Fibroblast of villous mesenchyme (primary cell): ENCODE results near the gene VWCE. TPM values are rescaled to one million over a fixed set of nuclear protein-coding genes. Genes with fewer than 3 reads are reported as not detected.

Experiments
- DNase-seq: peaks from one replicate; pipeline ENCODE4 v3.0.0-alpha.2; 2010; ENCODE audit warnings: low read depth
- H3K4me3 ChIP-seq: 2 replicates; pipeline ENCODE4 v1.5.1; 2011; ENCODE audit warnings: low read depth, mild to moderate bottlenecking, low read length
- total RNA-seq: library from RNA; depleted of rRNA; stranded (reverse); fragments of >200 nt; gene quantifications from 2 replicates; pipeline ENCODE4 v1.2.3, GENCODE V29; 2012
- TF ChIP-seq, protein P1 (sequence below): IDR thresholded peaks from 2 replicates; pipeline ENCODE4 v1.5.1; 2012; ENCODE audit warnings: low read depth, mild to moderate bottlenecking, low read length; ENCODE audit not compliant: insufficient read depth

Gene VWCE
- total RNA-seq, 1 donor = 2.2 TPM

DNA sequence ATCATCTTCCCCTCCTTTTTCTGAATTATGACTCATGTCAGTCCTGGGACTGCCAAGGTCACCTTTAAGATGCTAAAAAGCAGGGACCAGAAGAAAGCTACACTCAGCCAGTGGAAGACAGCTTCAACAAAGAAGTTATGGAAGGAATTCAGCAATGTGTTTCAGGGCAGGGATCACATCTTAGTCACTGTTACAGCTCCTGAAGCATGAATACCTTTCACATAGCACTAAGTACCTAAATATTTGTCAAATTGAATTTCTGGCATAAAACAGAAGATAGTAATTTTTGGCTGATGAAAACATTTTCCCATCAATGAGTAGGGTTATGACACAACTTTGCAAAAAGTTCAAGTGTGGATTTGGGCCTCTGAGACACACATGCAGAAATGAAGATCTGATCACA, 32.6 kb upstream of the VWCE start:
- H3K4me3 ChIP-seq = no peak overlapping the region
- DNase-seq = peak; percentile 23
- TF ChIP-seq, protein P1, sequence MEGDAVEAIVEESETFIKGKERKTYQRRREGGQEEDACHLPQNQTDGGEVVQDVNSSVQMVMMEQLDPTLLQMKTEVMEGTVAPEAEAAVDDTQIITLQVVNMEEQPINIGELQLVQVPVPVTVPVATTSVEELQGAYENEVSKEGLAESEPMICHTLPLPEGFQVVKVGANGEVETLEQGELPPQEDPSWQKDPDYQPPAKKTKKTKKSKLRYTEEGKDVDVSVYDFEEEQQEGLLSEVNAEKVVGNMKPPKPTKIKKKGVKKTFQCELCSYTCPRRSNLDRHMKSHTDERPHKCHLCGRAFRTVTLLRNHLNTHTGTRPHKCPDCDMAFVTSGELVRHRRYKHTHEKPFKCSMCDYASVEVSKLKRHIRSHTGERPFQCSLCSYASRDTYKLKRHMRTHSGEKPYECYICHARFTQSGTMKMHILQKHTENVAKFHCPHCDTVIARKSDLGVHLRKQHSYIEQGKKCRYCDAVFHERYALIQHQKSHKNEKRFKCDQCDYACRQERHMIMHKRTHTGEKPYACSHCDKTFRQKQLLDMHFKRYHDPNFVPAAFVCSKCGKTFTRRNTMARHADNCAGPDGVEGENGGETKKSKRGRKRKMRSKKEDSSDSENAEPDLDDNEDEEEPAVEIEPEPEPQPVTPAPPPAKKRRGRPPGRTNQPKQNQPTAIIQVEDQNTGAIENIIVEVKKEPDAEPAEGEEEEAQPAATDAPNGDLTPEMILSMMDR = no peak

DNA sequence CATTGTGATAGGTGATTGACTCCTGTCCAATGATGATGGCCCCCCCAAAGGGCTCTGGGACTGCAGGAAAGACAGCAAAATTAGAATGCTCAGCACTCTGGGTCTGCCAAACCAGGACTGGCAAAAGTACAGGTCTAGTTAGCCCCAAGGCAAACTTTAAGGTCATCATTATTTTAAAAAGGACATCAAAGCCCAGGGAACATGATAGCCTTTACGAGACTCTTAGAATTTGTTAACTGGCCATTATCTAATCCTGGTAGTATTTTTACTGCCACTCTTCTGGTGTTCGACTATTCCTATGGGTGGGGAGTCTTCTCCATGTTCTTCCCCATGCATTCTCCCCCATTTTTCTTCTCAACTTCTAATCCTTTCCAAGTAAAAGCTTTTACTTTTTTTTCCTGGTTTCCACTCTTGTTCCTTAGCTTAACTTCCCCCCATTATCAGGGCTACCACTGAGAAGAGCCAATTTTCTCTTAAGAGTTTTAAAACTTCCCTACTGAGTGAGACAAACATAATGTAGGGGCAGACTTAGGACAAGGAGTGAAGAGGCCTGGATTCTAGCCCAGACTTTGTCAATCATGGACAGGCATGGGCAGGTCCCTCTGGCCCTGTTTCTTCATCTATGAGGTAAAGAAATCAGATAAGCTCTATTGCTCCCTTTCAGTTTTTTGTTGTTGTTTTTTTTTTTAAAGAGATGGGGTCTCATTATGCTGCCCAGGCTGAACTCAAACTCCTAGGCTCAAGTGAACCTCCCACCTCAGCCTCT, 30.7 kb upstream of the VWCE start:
- no peak overlapping the region for H3K4me3 ChIP-seq
- TF ChIP-seq, protein P1 = no peak
- no peak for DNase-seq

DNA sequence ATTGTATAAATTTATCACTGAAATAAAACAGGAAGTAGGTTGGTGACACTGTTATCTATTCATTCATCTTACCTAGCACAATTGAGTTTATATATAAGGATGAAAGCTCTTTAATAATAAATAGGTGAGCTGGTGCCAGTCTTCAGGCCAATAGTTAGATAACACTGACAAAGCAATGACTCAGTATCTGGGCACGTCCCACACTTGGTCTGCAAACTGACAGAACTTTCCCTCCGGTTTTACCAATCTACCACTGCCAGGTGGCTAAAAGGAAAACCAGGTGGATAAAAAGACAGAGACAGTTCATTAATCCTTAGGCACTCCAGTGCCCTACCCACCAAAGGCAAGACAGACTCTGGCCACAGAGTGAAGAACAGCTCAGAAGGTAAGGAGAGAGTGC, 20.1 kb upstream of the VWCE start:
- H3K4me3 ChIP-seq = no peak overlapping the region

DNA sequence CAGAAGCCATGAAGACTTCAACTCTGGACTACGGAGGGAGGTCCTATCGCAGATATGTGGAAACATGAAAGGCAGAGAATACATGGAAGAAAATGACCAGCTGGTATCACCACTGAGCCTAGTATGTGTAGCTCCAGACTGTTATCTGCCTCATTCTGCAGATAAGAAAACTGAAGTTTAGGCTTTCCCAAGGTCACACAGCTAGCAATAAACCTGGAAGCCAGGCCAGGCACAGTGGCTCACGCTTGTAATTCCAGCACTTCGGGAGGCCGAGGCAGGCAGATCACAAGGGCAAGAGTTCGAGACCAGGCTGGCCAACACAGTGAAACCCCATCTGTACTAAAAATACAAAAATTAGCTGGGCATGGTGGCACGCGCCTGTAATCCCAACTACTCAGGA, 15.6 kb upstream of the VWCE start:
- TF ChIP-seq, protein P1 = no peak
- no peak for DNase-seq
- H3K4me3 ChIP-seq = no peak overlapping the region

More for the DNA sequence above, 20.1 kb upstream of the VWCE start:
- TF ChIP-seq, protein P1 = no peak
- DNase-seq = no peak

DNA sequence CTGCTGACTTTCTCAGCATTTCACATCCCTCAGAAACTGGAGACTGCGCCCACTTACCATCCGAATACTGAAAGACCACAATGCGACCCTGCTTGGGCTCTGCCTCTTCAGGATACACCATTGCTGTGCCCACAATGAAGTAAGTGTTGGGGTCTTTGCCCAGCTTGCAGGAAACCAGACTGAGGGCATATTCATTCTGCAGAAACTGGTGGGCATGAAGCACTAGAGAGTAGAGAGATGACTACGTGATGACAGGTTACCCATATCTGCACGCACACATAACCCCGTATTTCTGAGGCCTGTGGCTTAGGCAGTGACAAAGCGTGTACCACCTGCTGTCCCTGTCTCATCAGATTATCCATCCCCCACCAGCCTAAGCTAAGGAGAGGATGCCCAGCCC, 14.6 kb upstream of the VWCE start:
- DNase-seq = no peak

DNA sequence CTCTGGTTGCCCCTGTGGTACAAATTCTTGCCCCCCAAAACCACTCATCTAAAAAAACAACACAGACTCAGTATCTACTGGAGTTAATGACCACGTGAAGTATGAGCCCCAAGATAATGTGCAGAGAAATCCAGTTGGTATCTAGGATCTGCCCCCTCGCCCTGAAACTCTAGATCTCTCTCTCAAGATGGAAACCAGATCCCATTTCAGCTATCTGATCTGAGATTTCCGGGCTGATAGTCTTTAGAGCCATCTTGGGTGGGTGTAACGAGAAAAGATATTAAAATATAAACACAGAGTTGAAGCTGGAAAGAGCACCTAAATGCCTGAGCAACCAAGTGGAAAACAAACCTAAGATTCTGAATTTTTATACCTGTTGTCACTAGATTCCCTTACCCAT, 14.0 kb upstream of the VWCE start:
- TF ChIP-seq, protein P1 = no peak
- no peak for DNase-seq

More for the DNA sequence above, 14.6 kb upstream of the VWCE start:
- H3K4me3 ChIP-seq = no peak overlapping the region
- TF ChIP-seq, protein P1 = no peak

DNA sequence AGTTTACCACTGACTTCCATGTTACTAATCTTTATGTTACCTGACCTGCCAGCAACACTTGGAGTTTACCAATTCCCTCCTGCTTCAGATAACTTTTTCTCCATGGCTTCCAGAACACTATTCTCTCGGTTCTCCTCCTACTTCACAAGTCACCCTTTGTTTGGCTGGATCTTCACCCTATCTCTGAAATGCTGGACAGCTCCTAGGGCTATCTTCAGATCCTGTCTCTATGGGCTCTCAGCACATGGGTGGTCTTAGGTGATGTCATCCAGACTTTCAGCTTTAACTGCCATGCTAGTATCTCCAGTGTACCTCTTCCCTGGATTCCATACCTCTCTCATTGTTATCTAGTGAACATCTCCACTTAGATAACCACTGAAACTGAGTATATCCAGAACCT, 12.2 kb upstream of the VWCE start:
- DNase-seq = no peak
- TF ChIP-seq, protein P1 = no peak
- no peak overlapping the region for H3K4me3 ChIP-seq

More for the DNA sequence above, 14.0 kb upstream of the VWCE start:
- H3K4me3 ChIP-seq = no peak overlapping the region
